Ascending aorta (tissue), 2 donors: Measurements from ENCODE around the gene PHACTR2. TPM values are rescaled to one million over a fixed set of nuclear protein-coding genes. Genes with fewer than 3 reads are reported as not detected.
"Not testable (repeated sequence)": the region's sequence is repeated elsewhere in the genome, so short reads cannot be mapped to it uniquely, and the experiment has no call there.

Source experiments
- DNase-seq, 2 donors: peaks; one replicate each; pipeline ENCODE4 v3.0.0-alpha.2; 2019; ENCODE audit warnings: low spot score in 2 of 2
- H3K27ac ChIP-seq, 2 donors: fragments of 200-600 bp; sonication (generic); one replicate each; pipeline ENCODE4 v1.5.1; 2016 to 2017; ENCODE audit warnings: mild to moderate bottlenecking in 1 of 2
- H3K27me3 ChIP-seq: fragments of 200-600 bp; sonication (generic); one replicate; pipeline ENCODE4 v1.5.1; 2017
- H3K36me3 ChIP-seq, 2 donors: fragments of 200-600 bp; sonication (generic); one replicate each; pipeline ENCODE4 v1.5.1; 2016
- H3K4me1 ChIP-seq, 2 donors: fragments of 200-600 bp; sonication (generic); one replicate each; pipeline ENCODE4 v1.5.1; 2016 to 2017; ENCODE audit warnings: mild to moderate bottlenecking in 1 of 2
- H3K4me3 ChIP-seq, 2 donors: fragments of 200-600 bp; sonication (generic); one replicate each; pipeline ENCODE4 v1.5.1; 2016 to 2017; ENCODE audit warnings: mild to moderate bottlenecking in 1 of 2
- H3K9me3 ChIP-seq, 2 donors: fragments of 200-600 bp; sonication (generic); one replicate each; pipeline ENCODE4 v1.5.1; 2016
- CTCF ChIP-seq, 3 experiments: fragments of 200-600 bp in 2 of 3; fragments of 450-650 bp in 1 of 3; sonication (generic) in 2 of 3; IDR thresholded peaks; one replicate each; pipeline ENCODE4 v1.5.1; 2016 to 2019; ENCODE audit warnings: antibody characterized with exemption in 3 of 3, mild to moderate bottlenecking in 1 of 3, moderate library complexity in 1 of 3
- intact Hi-C: fragments of 100-400 bp; cut with DNase I; formaldehyde crosslinking; loops from one replicate; pipeline ENCODE4 v1.15.1; 2023
- total RNA-seq: library from RNA; depleted of rRNA; stranded (reverse); fragments of >200 nt; gene quantifications from one replicate; pipeline ENCODE4 v1.1.0, GENCODE V29; 2016

The PHACTR2 gene
- total RNA-seq, 1 donor from 2014 or later: 112 TPM

- no peaks in the 10 kb centered on the region for H3K27me3 ChIP-seq
- H3K36me3 ChIP-seq: no peaks in the 10 kb centered on the region
- DNase-seq: no peak
- no peak overlapping the region for H3K27ac ChIP-seq
- no peaks in the 10 kb centered on the region for H3K4me1 ChIP-seq
- intact Hi-C loops: no loop called here
- no peak for TF ChIP-seq CTCF (IDR thresholded peaks at IDR 0.05)
- no peaks in the 10 kb centered on the region for H3K9me3 ChIP-seq
- H3K4me3 ChIP-seq: no peak overlapping the region
Observed at GRCh38 chr6:143726015-143726647, 48.4 kb downstream of the PHACTR2 start.

GRCh38 chr6:143727035-143727434 lies 49.3 kb downstream of the PHACTR2 start:
- no peak overlapping the region for H3K27ac ChIP-seq
- H3K4me3 ChIP-seq: no peak overlapping the region
- no peak for DNase-seq
- no peaks in the 10 kb centered on the region for H3K27me3 ChIP-seq
- no peaks in the 10 kb centered on the region for H3K4me1 ChIP-seq
- intact Hi-C loops: no loop called here
- H3K9me3 ChIP-seq: no peaks in the 10 kb centered on the region
- no peaks in the 10 kb centered on the region for H3K36me3 ChIP-seq
- TF ChIP-seq CTCF (IDR thresholded peaks at IDR 0.05): no peak

- Histone ChIP-seq H3K9me3 (no peaks in the 10 kb centered on the region), H3K27me3 (no peaks in the 10 kb centered on the region), H3K27ac (no peak overlapping the region), H3K36me3 (no peaks in the 10 kb centered on the region), H3K4me1 (peaks cover 0 to 3% of the 10 kb centered on the region in 2 donors), H3K4me3 (peak overlapping the region in 1 of 2 donors; percentile 1)
- DNase-seq: no peak
- intact Hi-C loops: no loop called here
- TF ChIP-seq CTCF (IDR thresholded peaks at IDR 0.05): no peak
Observed at GRCh38 chr6:143731789-143732188, 54.0 kb downstream of the PHACTR2 start.

GRCh38 chr6:143732536-143732935 lies 54.8 kb downstream of the PHACTR2 start:
- intact Hi-C loops: no loop called here
- Histone ChIP-seq H3K4me1 (peaks cover 0 to 3% of the 10 kb centered on the region in 2 donors), H3K27ac (no peak overlapping the region), H3K4me3 (no peak overlapping the region), H3K36me3 (no peaks in the 10 kb centered on the region), H3K9me3 (no peaks in the 10 kb centered on the region), H3K27me3 (no peaks in the 10 kb centered on the region)
- TF ChIP-seq CTCF (IDR thresholded peaks at IDR 0.05): no peak
- no peak for DNase-seq

GRCh38 chr6:143733510-143733909 lies 55.7 kb downstream of the PHACTR2 start:
- no peak overlapping the region for H3K4me3 ChIP-seq
- no peak overlapping the region for H3K27ac ChIP-seq
- H3K36me3 ChIP-seq: no peaks in the 10 kb centered on the region
- intact Hi-C loops: no loop called here
- H3K4me1 ChIP-seq: peaks cover 0 to 5% of the 10 kb centered on the region in 2 donors
- no peaks in the 10 kb centered on the region for H3K9me3 ChIP-seq
- TF ChIP-seq CTCF (IDR thresholded peaks at IDR 0.05): no peak
- no peaks in the 10 kb centered on the region for H3K27me3 ChIP-seq
- no peak for DNase-seq

GRCh38 chr6:143734641-143735063 lies 56.9 kb downstream of the PHACTR2 start:
- Histone ChIP-seq H3K9me3 (no peaks in the 10 kb centered on the region), H3K4me3 (no peak overlapping the region), H3K36me3 (no peaks in the 10 kb centered on the region), H3K4me1 (peaks cover 0 to 6% of the 10 kb centered on the region in 2 donors), H3K27ac (no peak overlapping the region), H3K27me3 (no peaks in the 10 kb centered on the region)
- intact Hi-C loops: no loop called here
- DNase-seq: no peak
- TF ChIP-seq CTCF (IDR thresholded peaks at IDR 0.05): no peak

- intact Hi-C loops, H3K9me3 ChIP-seq, H3K27me3 ChIP-seq, H3K27ac ChIP-seq, H3K4me3 ChIP-seq, H3K36me3 ChIP-seq, DNase-seq: not testable (repeated sequence)
- peaks cover 0 to 17% of the 10 kb centered on the region in 2 donors for H3K4me1 ChIP-seq
Observed at GRCh38 chr6:143738072-143738690, 60.4 kb downstream of the PHACTR2 start.
